HEK293 (cell line): ENCODE measurements around the gene SLC2A4.
A peak's percentile ranks its signal among the peaks of the same experiment; 100 is the strongest.

Experiments used
- BCL11A ChIP-seq: fragments of 450-650 bp; formaldehyde crosslinking; IDR thresholded peaks from 2 replicates; pipeline ENCODE4 v1.5.1; 2016; ENCODE audit warnings: low read depth, missing biosample characterization, missing genetic modification characterization
- GLI2 ChIP-seq: fragments of 450-650 bp; formaldehyde crosslinking; IDR thresholded peaks from 2 replicates; pipeline ENCODE4; 2017; ENCODE audit warnings: missing biosample characterization, missing genetic modification characterization, low read depth, borderline replicate concordance
- GLIS1 ChIP-seq: fragments of 450-650 bp; formaldehyde crosslinking; IDR thresholded peaks from 2 replicates; pipeline ENCODE4 v1.5.1; 2016; ENCODE audit warnings: missing biosample characterization, missing genetic modification characterization
- GLIS2 ChIP-seq: fragments of 450-650 bp; formaldehyde crosslinking; IDR thresholded peaks from 2 replicates; pipeline ENCODE4 v1.5.1; 2016; ENCODE audit warnings: missing biosample characterization, missing genetic modification characterization
- HOXA7 ChIP-seq: sonication (generic); formaldehyde crosslinking; IDR thresholded peaks from 2 replicates; pipeline ENCODE4 v1.8.1; 2022; ENCODE audit warnings: missing genetic modification reagents, borderline replicate concordance
- IKZF3 ChIP-seq: fragments of 450-650 bp; IDR thresholded peaks from 2 replicates; pipeline ENCODE4 v1.5.0; 2018; ENCODE audit warnings: missing biosample characterization, mild to moderate bottlenecking, missing genetic modification characterization, moderate library complexity
- KLF1 ChIP-seq: fragments of 450-650 bp; formaldehyde crosslinking; IDR thresholded peaks from 2 replicates; pipeline ENCODE4 v1.5.1; 2016; ENCODE audit warnings: missing biosample characterization, missing genetic modification characterization
- TCF7L2 ChIP-seq: IDR thresholded peaks from 2 replicates; pipeline ENCODE4 v1.6.1; 2011; ENCODE audit warnings: low read depth, mild to moderate bottlenecking, inconsistent platforms, low read length, moderate library complexity, borderline replicate concordance
- YY1 ChIP-seq: fragments of 450-650 bp; formaldehyde crosslinking; IDR thresholded peaks from 2 replicates; pipeline ENCODE4 v1.5.1; 2018; ENCODE audit warnings: missing biosample characterization, missing genetic modification characterization
- ZBTB1 ChIP-seq: fragments of 450-650 bp; formaldehyde crosslinking; IDR thresholded peaks from 2 replicates; pipeline ENCODE4 v1.5.1; 2016; ENCODE audit warnings: missing biosample characterization, missing genetic modification characterization
- ZBTB21 ChIP-seq: fragments of 450-650 bp; formaldehyde crosslinking; IDR thresholded peaks from 2 replicates; pipeline ENCODE4 v1.5.1; 2017; ENCODE audit warnings: missing biosample characterization, missing genetic modification characterization
- ZBTB7A ChIP-seq: fragments of 450-650 bp; formaldehyde crosslinking; IDR thresholded peaks from 2 replicates; pipeline ENCODE4 v1.5.1; 2016; ENCODE audit warnings: low read depth, missing biosample characterization, missing genetic modification characterization
- ZNF112 ChIP-seq: fragments of 450-650 bp; formaldehyde crosslinking; IDR thresholded peaks from 2 replicates; pipeline ENCODE4 v1.5.0; 2017; ENCODE audit warnings: missing biosample characterization, missing genetic modification characterization
- ZNF132 ChIP-seq: fragments of 450-650 bp; formaldehyde crosslinking; IDR thresholded peaks from 2 replicates; pipeline ENCODE4 v1.5.1; 2017; ENCODE audit warnings: missing biosample characterization, missing genetic modification characterization, borderline replicate concordance
- ZNF157 ChIP-seq: fragments of 450-650 bp; formaldehyde crosslinking; IDR thresholded peaks from 2 replicates; pipeline ENCODE4 v1.5.1; 2016; ENCODE audit warnings: missing biosample characterization, missing genetic modification characterization
- ZNF202 ChIP-seq: fragments of 450-650 bp; formaldehyde crosslinking; IDR thresholded peaks from 2 replicates; pipeline ENCODE4 v1.5.1; 2016; ENCODE audit warnings: missing biosample characterization, missing genetic modification characterization, borderline replicate concordance
- ZNF223 ChIP-seq: fragments of 450-650 bp; formaldehyde crosslinking; IDR thresholded peaks from 2 replicates; pipeline ENCODE4 v1.5.1; 2016; ENCODE audit warnings: missing biosample characterization, missing genetic modification characterization
- ZNF280C ChIP-seq: fragments of 450-650 bp; formaldehyde crosslinking; IDR thresholded peaks from 2 replicates; pipeline ENCODE4 v1.5.1; 2016; ENCODE audit warnings: missing biosample characterization, missing genetic modification characterization
- ZNF280D ChIP-seq: fragments of 450-650 bp; formaldehyde crosslinking; IDR thresholded peaks from 2 replicates; pipeline ENCODE4 v1.5.1; 2016; ENCODE audit warnings: missing biosample characterization, missing genetic modification characterization
- ZNF354C ChIP-seq: fragments of 450-650 bp; formaldehyde crosslinking; IDR thresholded peaks from 2 replicates; pipeline ENCODE4 v1.5.1; 2016; ENCODE audit warnings: missing biosample characterization, missing genetic modification characterization, low read depth, borderline replicate concordance
- ZNF510 ChIP-seq: fragments of 450-650 bp; formaldehyde crosslinking; IDR thresholded peaks from 2 replicates; pipeline ENCODE4 v1.5.1; 2018; ENCODE audit warnings: mild to moderate bottlenecking, missing genetic modification characterization, missing biosample characterization; ENCODE audit not compliant: insufficient replicate concordance
- ZNF558 ChIP-seq: fragments of 450-650 bp; formaldehyde crosslinking; IDR thresholded peaks from 2 replicates; pipeline ENCODE4 v1.5.1; 2016; ENCODE audit warnings: missing biosample characterization, missing genetic modification characterization
- ZNF571 ChIP-seq: fragments of 450-650 bp; formaldehyde crosslinking; IDR thresholded peaks from 2 replicates; pipeline ENCODE4 v1.5.0; 2017; ENCODE audit warnings: missing biosample characterization, missing genetic modification characterization
- ZNF621 ChIP-seq: fragments of 450-650 bp; formaldehyde crosslinking; IDR thresholded peaks from 2 replicates; pipeline ENCODE4 v1.5.1; 2017; ENCODE audit warnings: missing biosample characterization, missing genetic modification characterization
- ZNF624 ChIP-seq: fragments of 450-650 bp; formaldehyde crosslinking; IDR thresholded peaks from 2 replicates; pipeline ENCODE4 v1.5.1; 2017; ENCODE audit warnings: missing biosample characterization, missing genetic modification characterization
- ZNF777 ChIP-seq: fragments of 450-650 bp; formaldehyde crosslinking; IDR thresholded peaks from 2 replicates; pipeline ENCODE4 v1.5.1; 2017; ENCODE audit warnings: missing biosample characterization, missing genetic modification characterization, borderline replicate concordance
- ZNF830 ChIP-seq: fragments of 450-650 bp; IDR thresholded peaks from 2 replicates; pipeline ENCODE4 v1.5.0; 2018; ENCODE audit warnings: missing biosample characterization, missing genetic modification characterization, low read depth, mild to moderate bottlenecking, moderate library complexity
- ZSCAN23 ChIP-seq: fragments of 450-650 bp; formaldehyde crosslinking; IDR thresholded peaks from 2 replicates; pipeline ENCODE4 v1.5.1; 2016; ENCODE audit warnings: missing biosample characterization, missing genetic modification characterization
- TF ChIP-seq, protein P1 (sequence below): fragments of 450-650 bp; formaldehyde crosslinking; IDR thresholded peaks from 2 replicates; pipeline ENCODE4 v1.5.1; 2016; ENCODE audit warnings: missing biosample characterization, missing genetic modification characterization
- TF ChIP-seq, protein P2 (sequence below): sonication (generic); formaldehyde crosslinking; IDR thresholded peaks from 2 replicates; pipeline ENCODE4 v1.8.1; 2022; ENCODE audit warnings: mild to moderate bottlenecking, moderate library complexity, missing genetic modification reagents
- TF ChIP-seq, protein P3 (sequence below): fragments of 450-650 bp; formaldehyde crosslinking; IDR thresholded peaks from 2 replicates; pipeline ENCODE4 v1.5.1; 2017; ENCODE audit warnings: missing biosample characterization, missing genetic modification characterization

Gene SLC2A4

DNA sequence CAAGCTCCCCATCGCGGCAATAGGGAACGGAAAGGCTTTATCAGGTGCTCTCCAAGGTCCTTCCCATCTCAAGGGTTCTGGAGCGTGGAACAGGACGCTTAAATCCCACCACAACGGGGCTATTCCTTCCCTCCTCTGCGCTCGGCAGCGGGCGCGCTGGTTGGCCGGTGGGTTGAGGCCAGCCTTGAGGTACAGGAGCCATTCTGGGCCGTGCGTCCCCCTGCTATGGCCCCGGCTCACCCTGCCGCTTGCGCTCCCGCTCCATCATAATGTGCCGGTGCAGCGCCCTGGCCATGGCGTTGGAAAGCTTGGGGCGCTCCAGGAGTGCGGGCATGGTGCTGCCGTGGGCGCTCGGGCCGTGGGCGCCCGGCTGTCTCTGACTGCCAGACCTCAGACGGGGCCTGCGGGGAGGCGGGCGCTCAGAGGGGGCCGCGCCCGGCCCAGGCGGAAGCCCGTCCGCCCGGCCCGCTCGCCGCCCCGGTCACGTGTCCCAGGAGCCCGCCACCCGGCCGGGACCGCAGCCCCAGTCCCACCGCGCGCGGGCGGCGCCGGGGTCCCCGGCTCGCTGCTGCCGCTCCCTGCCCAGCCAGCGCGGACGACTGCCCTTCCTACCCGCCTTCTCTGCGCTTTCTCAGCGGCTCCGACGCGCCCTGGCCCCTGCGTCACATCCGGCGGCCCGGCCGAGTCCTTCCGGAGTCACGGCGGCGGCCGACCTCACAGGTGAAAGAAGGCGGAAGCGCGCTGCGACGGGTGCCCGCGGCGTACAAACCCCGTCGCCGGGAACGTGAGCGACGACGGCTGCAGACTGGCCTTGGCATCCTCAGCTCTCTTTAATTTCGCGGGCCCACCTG lies 33.4 kb downstream of the SLC2A4 start, which contains the start of gene GPS2 (continued):
- TF ChIP-seq ZBTB1 (tag by site-specific recombination) (no peak), IKZF3 (tag by site-specific recombination) (no peak), ZNF510 (tag by site-specific recombination) (no peak), ZNF157 (tag by site-specific recombination) (no peak), ZNF558 (tag by site-specific recombination) (no peak), ZBTB7A (peak; percentile 41; the same call in 1 of the 2 replicates), ZNF571 (tag by site-specific recombination) (no peak), ZNF777 (tag by site-specific recombination) (no peak; the same call in 1 of the 2 replicates), ZNF202 (tag by site-specific recombination) (no peak), ZNF223 (no peak), ZNF621 (tag by site-specific recombination) (no peak), ZNF132 (tag by site-specific recombination) (no peak), TCF7L2 (no peak), GLIS2 (tag by site-specific recombination) (0 out of 2 replicates have a peak, but pooled peaks have one; percentile 28), ZNF830 (tag by site-specific recombination) (no peak), KLF1 (tag by site-specific recombination) (no peak), GLI2 (no peak), GLIS1 (no peak; the same call in 1 of the 2 replicates), ZNF624 (no peak), ZBTB21 (tag by site-specific recombination) (peak; percentile 65), YY1 (tag by site-specific recombination) (peak; percentile 58), HOXA7 (CRISPR knock-in tag) (no peak), ZSCAN23 (no peak), ZNF280D (tag by site-specific recombination) (no peak), ZNF354C (tag by site-specific recombination) (no peak), ZNF280C (no peak), BCL11A (0 out of 2 replicates have a peak, but pooled peaks have one; percentile 37), ZNF112 (no peak)
- TF ChIP-seq, protein P1, sequence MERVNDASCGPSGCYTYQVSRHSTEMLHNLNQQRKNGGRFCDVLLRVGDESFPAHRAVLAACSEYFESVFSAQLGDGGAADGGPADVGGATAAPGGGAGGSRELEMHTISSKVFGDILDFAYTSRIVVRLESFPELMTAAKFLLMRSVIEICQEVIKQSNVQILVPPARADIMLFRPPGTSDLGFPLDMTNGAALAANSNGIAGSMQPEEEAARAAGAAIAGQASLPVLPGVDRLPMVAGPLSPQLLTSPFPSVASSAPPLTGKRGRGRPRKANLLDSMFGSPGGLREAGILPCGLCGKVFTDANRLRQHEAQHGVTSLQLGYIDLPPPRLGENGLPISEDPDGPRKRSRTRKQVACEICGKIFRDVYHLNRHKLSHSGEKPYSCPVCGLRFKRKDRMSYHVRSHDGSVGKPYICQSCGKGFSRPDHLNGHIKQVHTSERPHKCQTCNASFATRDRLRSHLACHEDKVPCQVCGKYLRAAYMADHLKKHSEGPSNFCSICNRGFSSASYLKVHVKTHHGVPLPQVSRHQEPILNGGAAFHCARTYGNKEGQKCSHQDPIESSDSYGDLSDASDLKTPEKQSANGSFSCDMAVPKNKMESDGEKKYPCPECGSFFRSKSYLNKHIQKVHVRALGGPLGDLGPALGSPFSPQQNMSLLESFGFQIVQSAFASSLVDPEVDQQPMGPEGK: peak; percentile 50; the same call in 1 of the 2 replicates
- TF ChIP-seq, protein P2, sequence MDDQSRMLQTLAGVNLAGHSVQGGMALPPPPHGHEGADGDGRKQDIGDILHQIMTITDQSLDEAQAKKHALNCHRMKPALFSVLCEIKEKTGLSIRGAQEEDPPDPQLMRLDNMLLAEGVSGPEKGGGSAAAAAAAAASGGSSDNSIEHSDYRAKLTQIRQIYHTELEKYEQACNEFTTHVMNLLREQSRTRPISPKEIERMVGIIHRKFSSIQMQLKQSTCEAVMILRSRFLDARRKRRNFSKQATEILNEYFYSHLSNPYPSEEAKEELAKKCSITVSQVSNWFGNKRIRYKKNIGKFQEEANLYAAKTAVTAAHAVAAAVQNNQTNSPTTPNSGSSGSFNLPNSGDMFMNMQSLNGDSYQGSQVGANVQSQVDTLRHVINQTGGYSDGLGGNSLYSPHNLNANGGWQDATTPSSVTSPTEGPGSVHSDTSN: peak; percentile 55; the same call in 1 of the 2 replicates
- TF ChIP-seq, protein P3, sequence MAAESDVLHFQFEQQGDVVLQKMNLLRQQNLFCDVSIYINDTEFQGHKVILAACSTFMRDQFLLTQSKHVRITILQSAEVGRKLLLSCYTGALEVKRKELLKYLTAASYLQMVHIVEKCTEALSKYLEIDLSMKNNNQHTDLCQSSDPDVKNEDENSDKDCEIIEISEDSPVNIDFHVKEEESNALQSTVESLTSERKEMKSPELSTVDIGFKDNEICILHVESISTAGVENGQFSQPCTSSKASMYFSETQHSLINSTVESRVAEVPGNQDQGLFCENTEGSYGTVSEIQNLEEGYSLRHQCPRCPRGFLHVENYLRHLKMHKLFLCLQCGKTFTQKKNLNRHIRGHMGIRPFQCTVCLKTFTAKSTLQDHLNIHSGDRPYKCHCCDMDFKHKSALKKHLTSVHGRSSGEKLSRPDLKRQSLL: peak; percentile 96
